K562 (cell line): Measurements from ENCODE around the gene AFF1. TPM values are rescaled to one million over a fixed set of nuclear protein-coding genes. Genes with fewer than 3 reads are reported as not detected.

Experiments used
- ARID3A ChIP-seq: IDR thresholded peaks from 2 replicates; pipeline ENCODE4 v1.6.1; 2012; ENCODE audit warnings: low read depth, low read length, improper control_type of control experiment, borderline replicate concordance
- ASH1L ChIP-seq: fragments of 450-650 bp; IDR thresholded peaks from 2 replicates; pipeline ENCODE4 v1.6.1; 2018; ENCODE audit warnings: borderline replicate concordance, mild to moderate bottlenecking, low read depth; ENCODE audit not compliant: partially characterized antibody
- DACH1 ChIP-seq: fragments of 450-650 bp; IDR thresholded peaks from 2 replicates; pipeline ENCODE4 v1.6.1; 2018; ENCODE audit not compliant: partially characterized antibody
- E2F5 ChIP-seq: sonication (generic); formaldehyde crosslinking; IDR thresholded peaks from 2 replicates; pipeline ENCODE4 v1.8.0; 2022; ENCODE audit warnings: mild to moderate bottlenecking, missing genetic modification reagents
- EP400 ChIP-seq: fragments of 450-650 bp; IDR thresholded peaks from 2 replicates; pipeline ENCODE4 v1.6.1; 2017; ENCODE audit warnings: antibody characterized with exemption, mild to moderate bottlenecking, moderate library complexity
- ESRRA ChIP-seq: fragments of 450-650 bp; IDR thresholded peaks from 2 replicates; pipeline ENCODE4 v1.6.1; 2014; ENCODE audit warnings: low read depth, mild to moderate bottlenecking, moderate library complexity, borderline replicate concordance
- FOSL1 ChIP-seq: fragments of 200-800 bp; sonication (Bioruptor generic); conservative IDR thresholded peaks from 2 replicates; pipeline ENCODE4 v1.6.1; 2016; ENCODE audit warnings: missing genetic modification characterization, missing compliant biosample characterization
- KLF13 ChIP-seq: fragments of 450-650 bp; IDR thresholded peaks from 2 replicates; pipeline ENCODE4 v1.6.1; 2016; ENCODE audit warnings: missing genetic modification characterization, low read depth, mild to moderate bottlenecking, missing compliant biosample characterization, moderate library complexity, borderline replicate concordance
- LCOR ChIP-seq: sonication (generic); formaldehyde crosslinking; IDR thresholded peaks from 2 replicates; pipeline ENCODE4 v1.8.0; 2022; ENCODE audit warnings: mild to moderate bottlenecking, missing genetic modification reagents
- MCM7 ChIP-seq, 2 experiments: fragments of 450-650 bp; IDR thresholded peaks; 2 replicates each; pipeline ENCODE4 v1.6.1; 2016 to 2018
- MNT ChIP-seq, 2 experiments: fragments of 450-650 bp; conservative IDR thresholded peaks; 2 replicates each; pipeline ENCODE4 v1.6.1; 2017; ENCODE audit warnings: mild to moderate bottlenecking in 2 of 2, moderate library complexity in 2 of 2
- PHTF2 ChIP-seq: fragments of 250-450 bp; sonication (Bioruptor Pico); IDR thresholded peaks from 2 replicates; pipeline ENCODE4 v1.5.0; 2021; ENCODE audit warnings: mild to moderate bottlenecking
- POLR2AphosphoS2 ChIP-seq: IDR thresholded peaks from 2 replicates; pipeline ENCODE4 v1.6.1; 2012; ENCODE audit warnings: low read length, improper control_type of control experiment
- PRPF4 ChIP-seq: fragments of 200-400 bp; formaldehyde crosslinking; IDR thresholded peaks from one replicate; pipeline ENCODE4 v1.6.1; 2017; ENCODE audit warnings: low read length, low read depth, mild to moderate bottlenecking; ENCODE audit not compliant: insufficient read depth, poor library complexity, severe bottlenecking
- RAD21 ChIP-seq, 2 experiments: fragments of 250-450 bp in 1 of 2; fragments of 450-650 bp in 1 of 2; sonication (Bioruptor Pico) in 1 of 2; formaldehyde crosslinking in 1 of 2; IDR thresholded peaks in 1 of 2; conservative IDR thresholded peaks in 1 of 2; 2 replicates each; pipeline versions ENCODE4 v1.4.0 to v1.8.0; 2020 to 2022; ENCODE audit warnings: mild to moderate bottlenecking in 2 of 2, moderate library complexity in 1 of 2
- TAF15 ChIP-seq: fragments of 200-400 bp; formaldehyde crosslinking; IDR thresholded peaks from 2 replicates; pipeline ENCODE4 v1.6.1; 2017; ENCODE audit warnings: mild to moderate bottlenecking, low read depth, low read length, moderate library complexity
- TBL1XR1 ChIP-seq, 2 experiments: IDR thresholded peaks; 2 replicates each; pipeline ENCODE4 v1.6.1; 2012; ENCODE audit warnings: improper control_type of control experiment in 2 of 2, low read length in 2 of 2, mild to moderate bottlenecking in 1 of 2
- ZNF561 ChIP-seq: fragments of 450-650 bp; formaldehyde crosslinking; conservative IDR thresholded peaks from 2 replicates; pipeline ENCODE4 v1.4.0; 2020; ENCODE audit warnings: mild to moderate bottlenecking, moderate library complexity
- ZNF592 ChIP-seq: fragments of 450-650 bp; IDR thresholded peaks from 2 replicates; pipeline ENCODE4 v1.6.1; 2017; ENCODE audit warnings: antibody characterized with exemption, mild to moderate bottlenecking
- ZSCAN32 ChIP-seq: fragments of 450-650 bp; formaldehyde crosslinking; IDR thresholded peaks from 2 replicates; pipeline ENCODE4 v1.4.0; 2020; ENCODE audit warnings: mild to moderate bottlenecking, moderate library complexity
- polyA plus RNA-seq, 8 experiments: library from polyadenylated mRNA; depleted of rRNA in 4 of 8; stranded (reverse) in 5 of 8; unstranded in 3 of 8; fragments of >200 nt; fragmentation: Nextera tagmentation in 2 of 8; fragmentation: Illumina TruSeq in 1 of 8; extraction: Ambion mirVana in 2 of 8; extraction: Trizol in 1 of 8; gene quantifications; 2 replicates each; pipeline versions ENCODE4 v1.2.1 to v1.2.3, GENCODE V29; 2011 to 2014; ENCODE audit warnings: inconsistent platforms in 1 of 8, missing spikeins in 1 of 8
- total RNA-seq, 7 experiments: library from RNA; depleted of rRNA in 6 of 7; stranded (reverse); fragments of >200 nt in 6 of 7; fragmentation: Illumina TruSeq in 2 of 7; extraction: Trizol in 2 of 7; gene quantifications; 2 replicates each; pipeline versions ENCODE4 v1.2.1 to v1.2.3, GENCODE V29; 2011 to 2021; ENCODE audit warnings: low replicate concordance in 1 of 7

The AFF1 gene
- total and polyA plus RNA-seq, 9 of the 15 experiments (the other 6 are each of a cell fraction or from before 2014, with no cell fraction given): 4.1 to 47.5 (median 17.2) TPM

- no peak for TF ChIP-seq E2F5 (CRISPR knock-in tag)
- no peak for TF ChIP-seq ASH1L
- no peak for TF ChIP-seq FOSL1 (tag)
- no peak for TF ChIP-seq RAD21 (CRISPR knock-in tag; conservative IDR thresholded peaks at IDR 0.05 in 1 of 2, IDR thresholded peaks at IDR 0.05 in 1 of 2)
- TF ChIP-seq ARID3A: peak; percentile 35; the same call in 1 of the 2 replicates
- TF ChIP-seq TAF15: no peak
- TF ChIP-seq MCM7 (IDR thresholded peaks at IDR 0.05): no peak
- TF ChIP-seq PRPF4: no peak
- TF ChIP-seq TBL1XR1 (IDR thresholded peaks at IDR 0.05; ENCODE audit: low read length in 2 of 2): no peak
- no peak for TF ChIP-seq ZSCAN32 (CRISPR knock-in tag)
- TF ChIP-seq ESRRA: no peak
- TF ChIP-seq ZNF592: 0 out of 2 replicates have a peak, but pooled peaks have one; percentile 45
- TF ChIP-seq PHTF2 (CRISPR knock-in tag): no peak
- TF ChIP-seq DACH1: no peak
- 0 out of 2 replicates have a peak, but pooled peaks have one; percentile 7 for TF ChIP-seq EP400
- TF ChIP-seq LCOR (CRISPR knock-in tag): 0 out of 2 replicates have a peak, but pooled peaks have one; percentile 29
- TF ChIP-seq MNT (conservative IDR thresholded peaks at IDR 0.05): peak; percentile 23 to 43; a peak in 2 of 4 replicates
- TF ChIP-seq ZNF561: no peak
- no peak for TF ChIP-seq KLF13 (tag)
- no peak for TF ChIP-seq POLR2AphosphoS2
Measured at GRCh38 chr4:86991994-86992393, 57.2 kb downstream of the AFF1 start (continued).
